SK-N-SH treated with all-trans-retinoic acid at 6 μM for 48 hours (cell line): ENCODE data around the gene KRT78.
A peak's percentile ranks its signal among the peaks of the same experiment; 100 is the strongest.

Experiments
- ATAC-seq: fragments of 200-7000 bp; cut with Tn5 transposase; 3 replicates; pipeline ENCODE4 v1.9.1; 2020; ENCODE audit warnings: mild to moderate bottlenecking, moderate library complexity
- ARNTL ChIP-seq: fragments of 450-650 bp; formaldehyde crosslinking; IDR thresholded peaks from 2 replicates; pipeline ENCODE4 v1.5.0; 2020; ENCODE audit warnings: low read depth, mild to moderate bottlenecking, moderate library complexity, borderline replicate concordance
- CREB5 ChIP-seq: fragments of 250-450 bp; sonication (Bioruptor Pico); IDR thresholded peaks from 2 replicates; pipeline ENCODE4 v1.5.1; 2020; ENCODE audit warnings: low read depth, mild to moderate bottlenecking, moderate library complexity
- CSDC2 ChIP-seq: fragments of 250-450 bp; sonication (Bioruptor Pico); IDR thresholded peaks from 2 replicates; pipeline ENCODE4 v1.5.0; 2020; ENCODE audit warnings: mild to moderate bottlenecking, moderate library complexity
- CSRNP3 ChIP-seq: fragments of 250-450 bp; sonication (Bioruptor Pico); IDR thresholded peaks from 2 replicates; pipeline ENCODE4 v1.5.1; 2021; ENCODE audit warnings: mild to moderate bottlenecking, moderate library complexity
- OSR1 ChIP-seq: fragments of 250-450 bp; sonication (Bioruptor Pico); IDR thresholded peaks from 2 replicates; pipeline ENCODE4 v1.8.0; 2022; ENCODE audit warnings: moderate library complexity, mild to moderate bottlenecking, inconsistent platforms
- PATZ1 ChIP-seq: fragments of 250-450 bp; sonication (Bioruptor Pico); IDR thresholded peaks from 2 replicates; pipeline ENCODE4 v1.8.0; 2020; ENCODE audit warnings: mild to moderate bottlenecking, moderate library complexity, borderline replicate concordance
- POU6F1 ChIP-seq: fragments of 250-450 bp; sonication (Bioruptor Pico); IDR thresholded peaks from 2 replicates; pipeline ENCODE4 v1.8.0; 2021; ENCODE audit warnings: low read depth, mild to moderate bottlenecking, moderate library complexity, borderline replicate concordance
- PPARA ChIP-seq: fragments of 250-450 bp; sonication (Bioruptor Pico); IDR thresholded peaks from 2 replicates; pipeline ENCODE4 v1.5.0; 2020; ENCODE audit warnings: mild to moderate bottlenecking, borderline replicate concordance
- TOX ChIP-seq: fragments of 250-450 bp; sonication (Bioruptor Pico); IDR thresholded peaks from 2 replicates; pipeline ENCODE4 v1.8.0; 2021; ENCODE audit warnings: mild to moderate bottlenecking, moderate library complexity, borderline replicate concordance
- ZFP30 ChIP-seq: fragments of 450-650 bp; formaldehyde crosslinking; IDR thresholded peaks from 2 replicates; pipeline ENCODE4 v1.5.0; 2022; ENCODE audit warnings: mild to moderate bottlenecking, moderate library complexity
- ZNF565 ChIP-seq: fragments of 450-650 bp; formaldehyde crosslinking; conservative IDR thresholded peaks from 2 replicates; pipeline ENCODE4 v1.5.0; 2020; ENCODE audit warnings: low read depth, mild to moderate bottlenecking, moderate library complexity
- ZNF8 ChIP-seq: fragments of 450-650 bp; formaldehyde crosslinking; IDR thresholded peaks from 2 replicates; pipeline ENCODE4 v1.5.0; 2020; ENCODE audit warnings: mild to moderate bottlenecking, moderate library complexity
- TF ChIP-seq, protein P1 (sequence below): fragments of 250-450 bp; sonication (Bioruptor Pico); IDR thresholded peaks from 2 replicates; pipeline ENCODE4 v1.5.0; 2020; ENCODE audit warnings: mild to moderate bottlenecking, moderate library complexity

Gene KRT78

DNA sequence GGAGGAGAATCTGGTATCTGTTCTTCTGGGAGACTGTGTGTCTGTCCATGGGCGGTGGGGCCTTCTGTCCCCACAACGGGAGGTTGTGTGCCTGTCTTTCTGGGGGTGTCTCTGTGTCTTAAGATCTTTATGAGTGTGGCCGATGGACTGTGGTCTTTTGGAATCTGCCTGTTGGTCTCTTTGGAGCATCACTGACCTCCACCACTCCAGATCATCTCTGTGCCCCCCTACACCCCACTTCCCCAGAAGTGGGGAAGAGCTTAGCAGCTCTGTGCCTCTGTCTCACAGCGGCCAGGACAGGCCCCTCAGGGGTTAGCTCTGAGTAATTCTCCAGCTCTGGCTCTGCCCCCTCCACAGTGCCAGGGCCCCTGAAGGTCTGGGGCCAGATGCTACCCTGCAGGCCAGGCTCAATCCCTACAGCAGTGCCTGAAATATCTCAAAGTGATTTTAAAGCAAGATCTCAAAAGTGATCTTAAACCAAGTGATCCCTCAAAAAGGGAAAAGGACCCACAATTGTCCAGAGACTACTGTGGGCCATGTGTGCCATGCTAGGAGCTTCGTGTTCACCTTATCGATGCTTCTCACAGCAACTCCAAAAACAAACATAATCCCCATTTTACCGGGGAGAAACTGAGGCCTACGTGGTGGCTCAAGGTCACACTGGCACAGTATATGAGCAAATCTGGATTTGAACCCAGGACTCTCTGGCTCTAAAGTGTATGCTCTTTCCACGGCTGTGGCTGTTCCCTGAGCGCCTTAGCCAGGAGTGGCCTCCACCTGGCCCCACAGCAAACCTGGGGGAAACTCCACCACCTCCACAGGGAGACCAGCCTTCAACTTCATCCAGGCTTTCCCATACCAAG, 26.0 kb upstream of the KRT78 start (continued):
- no peak for TF ChIP-seq ZNF565 (CRISPR knock-in tag)

GRCh38 chr12:52873832-52874572, 25.2 kb upstream of the KRT78 start:
- peak; percentile 69 for ATAC-seq
- TF ChIP-seq CREB5 (CRISPR knock-in tag) (no peak), OSR1 (CRISPR knock-in tag) (no peak), PPARA (CRISPR knock-in tag) (no peak), ZNF8 (no peak), TOX (no peak), PATZ1 (CRISPR knock-in tag) (peak; percentile 29; the same call in 1 of the 2 replicates)
- TF ChIP-seq, protein P1, sequence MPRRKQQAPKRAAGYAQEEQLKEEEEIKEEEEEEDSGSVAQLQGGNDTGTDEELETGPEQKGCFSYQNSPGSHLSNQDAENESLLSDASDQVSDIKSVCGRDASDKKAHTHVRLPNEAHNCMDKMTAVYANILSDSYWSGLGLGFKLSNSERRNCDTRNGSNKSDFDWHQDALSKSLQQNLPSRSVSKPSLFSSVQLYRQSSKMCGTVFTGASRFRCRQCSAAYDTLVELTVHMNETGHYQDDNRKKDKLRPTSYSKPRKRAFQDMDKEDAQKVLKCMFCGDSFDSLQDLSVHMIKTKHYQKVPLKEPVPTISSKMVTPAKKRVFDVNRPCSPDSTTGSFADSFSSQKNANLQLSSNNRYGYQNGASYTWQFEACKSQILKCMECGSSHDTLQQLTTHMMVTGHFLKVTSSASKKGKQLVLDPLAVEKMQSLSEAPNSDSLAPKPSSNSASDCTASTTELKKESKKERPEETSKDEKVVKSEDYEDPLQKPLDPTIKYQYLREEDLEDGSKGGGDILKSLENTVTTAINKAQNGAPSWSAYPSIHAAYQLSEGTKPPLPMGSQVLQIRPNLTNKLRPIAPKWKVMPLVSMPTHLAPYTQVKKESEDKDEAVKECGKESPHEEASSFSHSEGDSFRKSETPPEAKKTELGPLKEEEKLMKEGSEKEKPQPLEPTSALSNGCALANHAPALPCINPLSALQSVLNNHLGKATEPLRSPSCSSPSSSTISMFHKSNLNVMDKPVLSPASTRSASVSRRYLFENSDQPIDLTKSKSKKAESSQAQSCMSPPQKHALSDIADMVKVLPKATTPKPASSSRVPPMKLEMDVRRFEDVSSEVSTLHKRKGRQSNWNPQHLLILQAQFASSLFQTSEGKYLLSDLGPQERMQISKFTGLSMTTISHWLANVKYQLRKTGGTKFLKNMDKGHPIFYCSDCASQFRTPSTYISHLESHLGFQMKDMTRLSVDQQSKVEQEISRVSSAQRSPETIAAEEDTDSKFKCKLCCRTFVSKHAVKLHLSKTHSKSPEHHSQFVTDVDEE, result no peak

GRCh38 chr12:52873513-52873831, 24.7 kb upstream of the KRT78 start:
- no peak for ATAC-seq
- TF ChIP-seq ZFP30 (CRISPR knock-in tag) (no peak), OSR1 (CRISPR knock-in tag) (no peak), POU6F1 (CRISPR knock-in tag) (no peak)

DNA sequence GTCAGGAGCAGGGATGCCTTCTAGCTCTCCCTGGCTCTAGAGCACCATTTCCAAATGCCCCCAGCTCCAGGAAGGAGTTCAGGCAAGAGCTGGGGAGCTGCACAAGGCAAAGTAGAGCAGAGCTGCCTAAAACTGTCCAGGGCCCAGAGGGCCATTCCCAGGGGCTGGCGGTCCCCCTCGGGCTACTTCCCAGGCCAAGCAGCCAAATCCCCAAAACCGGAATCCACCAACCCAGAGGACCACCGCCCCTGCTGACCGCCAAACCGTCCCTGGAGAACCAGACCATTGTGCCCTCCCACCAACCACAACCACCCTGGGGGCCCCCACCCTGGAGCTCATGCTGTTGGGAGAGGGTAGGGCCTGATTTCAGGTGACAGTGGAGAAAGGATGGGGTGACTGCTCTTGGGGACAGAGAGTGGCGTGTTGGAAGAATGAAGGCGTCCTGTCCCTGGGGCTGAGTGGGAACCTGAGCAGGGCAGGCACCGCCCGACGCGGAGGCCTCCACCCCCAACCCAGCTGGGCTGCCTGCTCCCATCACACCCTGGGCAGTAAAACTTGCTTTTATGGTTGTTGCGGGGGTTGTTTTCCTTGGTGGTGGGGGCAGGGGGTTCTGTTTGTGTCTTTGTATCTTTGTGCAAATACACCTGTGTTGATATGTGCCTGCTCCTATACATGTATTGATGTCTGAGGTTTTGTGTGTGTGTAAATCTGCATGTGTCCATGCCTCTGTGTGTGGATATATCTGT, 24.0 kb upstream of the KRT78 start:
- ATAC-seq, result no peak
- TF ChIP-seq CSRNP3 (CRISPR knock-in tag) (no peak), ZNF565 (CRISPR knock-in tag) (no peak), CSDC2 (CRISPR knock-in tag) (no peak), ZNF8 (no peak), POU6F1 (CRISPR knock-in tag) (no peak), ARNTL (CRISPR knock-in tag) (no peak)
